Endodermal cell (in vitro differentiated cells): ENCODE data around the gene KCTD3. TPM values are rescaled to one million over a fixed set of nuclear protein-coding genes. Genes with fewer than 3 reads are reported as not detected.

Experiments used
- DNase-seq: peaks from one replicate; pipeline ENCODE4 v3.0.0-alpha.2; 2017
- H3K27ac ChIP-seq: 2 replicates; pipeline ENCODE4 v1.5.1; 2013; ENCODE audit warnings: mild to moderate bottlenecking, low read depth, low read length, moderate library complexity
- H3K27me3 ChIP-seq: 2 replicates; pipeline ENCODE4 v1.6.1; 2013; ENCODE audit warnings: mild to moderate bottlenecking, low read length, moderate library complexity; ENCODE audit not compliant: insufficient read depth, control insufficient read depth, poor library complexity, severe bottlenecking
- H3K36me3 ChIP-seq: 2 replicates; pipeline ENCODE4 v1.7.0; 2013; ENCODE audit warnings: mild to moderate bottlenecking, low read length, moderate library complexity; ENCODE audit not compliant: control insufficient read depth, insufficient read depth
- H3K4me1 ChIP-seq: one replicate; pipeline ENCODE4 v1.7.0; 2013; ENCODE audit warnings: low read length; ENCODE audit not compliant: control insufficient read depth, insufficient read depth
- H3K4me3 ChIP-seq: 2 replicates; pipeline ENCODE4 v1.5.1; 2013; ENCODE audit warnings: mild to moderate bottlenecking, low read length, moderate library complexity
- H3K9ac ChIP-seq: 2 replicates; pipeline ENCODE4 v1.6.1; 2013; ENCODE audit warnings: mild to moderate bottlenecking, low read length, moderate library complexity; ENCODE audit not compliant: poor library complexity, severe bottlenecking; ENCODE audit errors: extremely low read depth
- H3K9me3 ChIP-seq: 2 replicates; pipeline ENCODE4 v1.6.1; 2013; ENCODE audit warnings: mild to moderate bottlenecking, low read length, moderate library complexity; ENCODE audit not compliant: control insufficient read depth
- H3K27ac Mint-ChIP-seq: 2 replicates; pipeline ENCODE4 v1.8.0; 2020; ENCODE audit warnings: mixed read lengths
- H3K27me3 Mint-ChIP-seq: 2 replicates; pipeline ENCODE4 v1.8.0; 2021; ENCODE audit warnings: mild to moderate bottlenecking, mixed read lengths; ENCODE audit not compliant: insufficient read depth
- H3K36me3 Mint-ChIP-seq: 2 replicates; pipeline ENCODE4 v1.8.0; 2020; ENCODE audit warnings: low read depth, mixed read lengths
- H3K4me1 Mint-ChIP-seq: 2 replicates; pipeline ENCODE4 v1.8.0; 2020; ENCODE audit warnings: mixed read lengths
- H3K4me3 Mint-ChIP-seq: 2 replicates; pipeline ENCODE4 v1.8.0; 2020; ENCODE audit warnings: mild to moderate bottlenecking, moderate library complexity, mixed read lengths
- H3K9me3 Mint-ChIP-seq: 2 replicates; pipeline ENCODE4 v1.8.0; 2020; ENCODE audit warnings: mild to moderate bottlenecking, mixed read lengths
- WGBS, 2 experiments: methylation state at CpG; one replicate each; pipeline versions ENCODE4 v1.1.5 to v1.1.7; 2013; ENCODE audit warnings: missing lambda C conversion rate in 2 of 2, mixed read lengths in 1 of 2; ENCODE audit not compliant: insufficient coverage in 1 of 2, insufficient read length in 1 of 2; 5-methylcytosine and 5-hydroxymethylcytosine counted together
- total RNA-seq, 2 donors: library from RNA; stranded (reverse); fragmentation: NEBNext Ultra II Directional in 1 of 2; extraction: Animal tissue kit (Norgen Biotek cat#: 25700) in 1 of 2; gene quantifications; 2 replicates in 1 of 2; 3 replicates in 1 of 2; pipeline ENCODE4 v1.2.1, GENCODE V29; 2021
- TF ChIP-seq, protein P1 (sequence below): fragments of 200-600 bp; sonication (generic); conservative IDR thresholded peaks from 2 replicates; pipeline ENCODE4 v1.5.0; 2021; ENCODE audit warnings: antibody characterized with exemption, mild to moderate bottlenecking

The KCTD3 gene
- total RNA-seq, 2 donors from 2014 or later: 42.2 to 46.5 TPM

DNA sequence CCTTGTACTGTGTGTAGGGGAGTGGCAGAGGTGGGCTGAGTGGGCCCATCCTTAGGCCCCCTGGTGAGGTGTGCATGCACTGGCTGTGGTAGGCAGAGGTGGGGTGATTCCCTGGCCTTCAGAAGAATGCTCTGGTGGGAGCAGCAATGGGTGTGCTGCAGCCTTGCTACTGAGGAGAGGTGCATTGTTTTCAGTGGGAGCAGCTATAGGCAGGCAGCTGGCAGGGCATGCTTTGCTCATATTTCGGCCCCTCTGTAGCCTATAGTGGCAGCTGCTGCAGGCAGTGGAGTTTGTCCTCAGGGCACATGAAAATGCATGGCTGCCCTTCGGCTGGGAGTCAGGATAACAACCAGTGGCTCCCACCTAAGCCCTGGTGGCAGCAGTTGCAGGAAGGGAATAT is 10.1 kb upstream of the KCTD3 start:
- no peak overlapping the region for H3K9ac ChIP-seq
- no peaks in the 10 kb centered on the region for H3K27me3 ChIP-seq
- no peak overlapping the region for H3K4me3 ChIP-seq
- no peak for DNase-seq
- Mint-ChIP-seq H3K9me3 (peaks cover 3% of the 10 kb centered on the region), H3K4me1 (no peaks in the 10 kb centered on the region), H3K27me3 (no peaks in the 10 kb centered on the region), H3K4me3 (no peak overlapping the region), H3K36me3 (peaks cover 2% of the 10 kb centered on the region), H3K27ac (no peak overlapping the region)
- H3K36me3 ChIP-seq: no peaks in the 10 kb centered on the region
- no peaks in the 10 kb centered on the region for H3K4me1 ChIP-seq
- WGBS, 2 experiments: 88 to 100% methylated on average over 1 to 2 of the region's 2 CpGs
- H3K27ac ChIP-seq: no peak overlapping the region
- no peaks in the 10 kb centered on the region for H3K9me3 ChIP-seq
- TF ChIP-seq, protein P1, sequence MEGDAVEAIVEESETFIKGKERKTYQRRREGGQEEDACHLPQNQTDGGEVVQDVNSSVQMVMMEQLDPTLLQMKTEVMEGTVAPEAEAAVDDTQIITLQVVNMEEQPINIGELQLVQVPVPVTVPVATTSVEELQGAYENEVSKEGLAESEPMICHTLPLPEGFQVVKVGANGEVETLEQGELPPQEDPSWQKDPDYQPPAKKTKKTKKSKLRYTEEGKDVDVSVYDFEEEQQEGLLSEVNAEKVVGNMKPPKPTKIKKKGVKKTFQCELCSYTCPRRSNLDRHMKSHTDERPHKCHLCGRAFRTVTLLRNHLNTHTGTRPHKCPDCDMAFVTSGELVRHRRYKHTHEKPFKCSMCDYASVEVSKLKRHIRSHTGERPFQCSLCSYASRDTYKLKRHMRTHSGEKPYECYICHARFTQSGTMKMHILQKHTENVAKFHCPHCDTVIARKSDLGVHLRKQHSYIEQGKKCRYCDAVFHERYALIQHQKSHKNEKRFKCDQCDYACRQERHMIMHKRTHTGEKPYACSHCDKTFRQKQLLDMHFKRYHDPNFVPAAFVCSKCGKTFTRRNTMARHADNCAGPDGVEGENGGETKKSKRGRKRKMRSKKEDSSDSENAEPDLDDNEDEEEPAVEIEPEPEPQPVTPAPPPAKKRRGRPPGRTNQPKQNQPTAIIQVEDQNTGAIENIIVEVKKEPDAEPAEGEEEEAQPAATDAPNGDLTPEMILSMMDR: no peak

GRCh38 chr1:215557504-215557903 is 9.6 kb upstream of the KCTD3 start:
- H3K9ac ChIP-seq: no peak overlapping the region
- 83 to 100% methylated on average over 1 of the region's 1 CpG for WGBS, 2 experiments
- Mint-ChIP-seq H3K4me1 (no peaks in the 10 kb centered on the region), H3K27ac (no peak overlapping the region), H3K4me3 (no peak overlapping the region), H3K9me3 (peaks cover 3% of the 10 kb centered on the region), H3K36me3 (peaks cover 2% of the 10 kb centered on the region), H3K27me3 (no peaks in the 10 kb centered on the region)
- DNase-seq: no peak
- H3K27me3 ChIP-seq: no peaks in the 10 kb centered on the region
- no peaks in the 10 kb centered on the region for H3K4me1 ChIP-seq
- TF ChIP-seq, protein P1: no peak
- no peaks in the 10 kb centered on the region for H3K36me3 ChIP-seq
- no peaks in the 10 kb centered on the region for H3K9me3 ChIP-seq
- no peak overlapping the region for H3K4me3 ChIP-seq
- no peak overlapping the region for H3K27ac ChIP-seq

DNA sequence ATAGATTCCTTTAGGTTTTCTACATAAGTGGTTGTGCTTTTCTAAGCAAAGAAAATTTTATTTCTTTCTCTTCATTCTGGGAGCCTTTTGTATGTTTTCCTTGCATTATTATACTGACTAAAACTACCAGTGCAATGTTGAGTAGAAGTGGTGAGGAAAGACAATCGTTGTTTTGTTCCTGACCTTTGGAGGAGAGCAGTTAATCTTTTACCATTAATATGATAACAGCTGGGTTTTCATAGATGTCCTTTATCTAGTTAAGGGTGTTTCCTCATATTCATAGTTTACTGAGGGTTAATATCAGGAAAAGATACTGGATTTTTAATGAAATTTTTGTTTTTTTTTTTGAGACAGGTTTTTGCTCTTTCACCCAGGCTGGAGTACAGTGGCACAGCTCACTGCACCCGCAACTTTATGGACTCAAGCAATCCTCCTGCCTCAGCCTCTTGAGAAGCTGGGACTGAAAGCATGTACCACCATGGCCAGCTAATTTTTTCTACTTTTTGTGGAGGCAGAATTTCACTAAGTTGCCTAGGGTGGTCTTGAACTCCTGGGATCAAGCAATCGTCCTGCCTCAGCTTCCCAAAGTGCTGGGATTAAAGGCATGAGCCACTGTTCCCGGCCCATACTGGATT is 9.0 kb upstream of the KCTD3 start:
- peaks cover 3% of the 10 kb centered on the region for H3K9me3 Mint-ChIP-seq
- no peaks in the 10 kb centered on the region for H3K36me3 ChIP-seq
- no peaks in the 10 kb centered on the region for H3K27me3 Mint-ChIP-seq
- H3K4me3 ChIP-seq: no peak overlapping the region
- TF ChIP-seq, protein P1: no peak
- H3K4me1 ChIP-seq: no peaks in the 10 kb centered on the region
- H3K4me3 Mint-ChIP-seq: no peak overlapping the region
- no peaks in the 10 kb centered on the region for H3K4me1 Mint-ChIP-seq
- no peaks in the 10 kb centered on the region for H3K27me3 ChIP-seq
- DNase-seq: no peak
- no peak overlapping the region for H3K27ac Mint-ChIP-seq
- no peak overlapping the region for H3K9ac ChIP-seq
- WGBS, 2 experiments: 88 to 94% methylated on average over 3 to 4 of the region's 4 CpGs
- peaks cover 2% of the 10 kb centered on the region for H3K36me3 Mint-ChIP-seq
- H3K9me3 ChIP-seq: no peaks in the 10 kb centered on the region
- no peak overlapping the region for H3K27ac ChIP-seq
